Adrenal gland (tissue), 5 donors: ENCODE measurements around the gene ALLC.

Source experiments
- CTCF ChIP-seq, 6 experiments: fragments of 450-650 bp in 4 of 6; fragments of 200-600 bp in 2 of 6; sonication (generic) in 1 of 6; IDR thresholded peaks; 1 replicate in 5 of 6; 2 replicates in 1 of 6; pipeline versions ENCODE4 v1.5.1 to v1.8.0; 2016 to 2021; ENCODE audit warnings: antibody characterized with exemption in 6 of 6, mild to moderate bottlenecking in 2 of 6, moderate library complexity in 1 of 6
- POLR2A ChIP-seq, 2 donors: fragments of 450-650 bp; IDR thresholded peaks; one replicate each; pipeline ENCODE4 v1.6.1; 2017; ENCODE audit warnings: antibody characterized with exemption in 2 of 2, mild to moderate bottlenecking in 2 of 2, moderate library complexity in 1 of 2
- donor health status: DM: no; HTN: no; CAD: no.

- no peak for TF ChIP-seq POLR2A (IDR thresholded peaks at IDR 0.05)
- no peak for TF ChIP-seq CTCF (IDR thresholded peaks at IDR 0.05)
These were observed 3.3 kb upstream of the ALLC start for GRCh38 chr2:3654531-3655225.
